GM21360 (cell line): Measurements from ENCODE around the gene DLST.

ENCODE experiments used
- ATAC-seq: cut with Tn5 transposase; IDR thresholded peaks from one replicate; pipeline ENCODE4 v1.9.1; 2021; ENCODE audit warnings: mild to moderate bottlenecking, moderate library complexity; ENCODE audit not compliant: unreplicated experiment

Gene DLST

DNA sequence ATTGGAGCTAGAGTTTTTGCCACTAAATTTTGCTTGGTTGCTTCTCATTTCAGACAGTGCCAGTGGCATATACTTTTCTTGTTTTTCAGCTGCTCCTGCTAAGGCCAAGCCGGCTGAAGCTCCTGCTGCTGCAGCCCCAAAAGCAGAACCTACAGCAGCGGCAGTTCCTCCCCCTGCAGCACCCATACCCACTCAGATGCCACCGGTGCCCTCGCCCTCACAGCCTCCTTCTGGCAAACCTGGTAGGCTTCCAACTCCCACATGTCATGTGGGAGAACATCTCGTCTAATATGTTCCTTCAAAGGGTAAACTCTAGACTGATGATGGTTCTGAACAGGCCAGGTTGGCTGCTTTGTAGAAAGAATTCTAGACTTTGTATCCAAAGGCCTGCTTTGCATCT lies 11.0 kb downstream of the DLST start:
- ATAC-seq, result no peak

DNA sequence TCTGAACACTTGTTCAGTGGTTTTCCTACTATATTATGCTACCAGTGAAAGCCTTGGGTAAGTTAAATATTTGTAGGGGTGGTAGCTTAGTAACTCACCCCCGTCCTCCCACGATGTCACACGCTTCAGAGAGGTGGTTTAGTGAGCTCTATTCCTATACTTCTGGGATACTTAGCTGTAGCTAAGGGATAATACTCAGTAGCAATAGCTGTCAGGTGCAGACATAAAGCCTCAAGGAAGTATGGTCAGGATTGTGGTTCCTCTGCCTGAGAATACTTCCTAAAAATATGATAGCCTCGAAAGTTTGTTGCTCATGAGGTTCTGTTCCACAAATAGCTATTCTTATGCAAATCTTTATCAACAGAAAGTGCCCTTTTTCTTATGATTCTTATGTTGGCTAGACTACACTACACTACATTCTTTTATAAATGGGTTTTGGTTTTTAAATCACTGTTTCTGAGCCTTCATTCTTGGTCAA lies 11.9 kb downstream of the DLST start:
- ATAC-seq, result peak; percentile 43

DNA sequence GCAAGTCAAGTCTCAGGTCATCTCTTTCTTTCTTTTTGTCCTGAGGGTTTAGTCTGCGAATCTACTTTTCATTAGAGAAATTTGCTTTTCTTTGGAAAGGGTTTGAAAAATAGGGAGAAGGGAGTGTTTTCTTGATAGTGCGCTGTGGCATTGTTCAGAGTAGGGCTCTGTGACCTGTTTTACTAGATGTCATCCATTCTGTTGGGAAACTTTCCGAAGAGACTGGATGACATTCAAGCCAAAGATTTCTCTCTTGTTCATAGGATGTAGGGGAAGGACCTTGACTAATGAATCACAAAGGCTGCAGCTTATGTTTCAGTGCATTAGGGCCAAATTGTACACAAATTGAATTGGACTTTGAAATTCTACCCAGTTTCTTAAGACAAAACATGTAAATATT lies 14.7 kb downstream of the DLST start:
- ATAC-seq, result no peak

DNA sequence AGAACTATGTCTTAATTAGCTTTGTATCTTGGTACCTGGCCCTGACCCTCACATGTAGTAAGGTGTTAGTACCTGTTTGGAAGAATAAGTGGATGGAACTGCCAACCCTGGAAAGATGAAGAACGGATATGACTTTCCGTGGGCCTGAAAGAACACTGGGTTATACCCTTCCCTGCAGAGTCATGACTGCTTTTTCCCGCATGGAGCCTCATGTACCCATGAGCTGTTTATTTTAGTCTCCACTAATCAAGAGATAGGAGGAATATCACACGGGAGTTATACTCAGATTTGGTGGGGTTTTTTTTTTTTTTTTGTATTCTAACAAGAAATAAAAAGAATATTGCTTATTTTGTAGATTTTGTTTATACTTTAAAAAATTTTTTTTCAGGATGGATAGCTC lies 15.9 kb downstream of the DLST start:
- no peak for ATAC-seq

DNA sequence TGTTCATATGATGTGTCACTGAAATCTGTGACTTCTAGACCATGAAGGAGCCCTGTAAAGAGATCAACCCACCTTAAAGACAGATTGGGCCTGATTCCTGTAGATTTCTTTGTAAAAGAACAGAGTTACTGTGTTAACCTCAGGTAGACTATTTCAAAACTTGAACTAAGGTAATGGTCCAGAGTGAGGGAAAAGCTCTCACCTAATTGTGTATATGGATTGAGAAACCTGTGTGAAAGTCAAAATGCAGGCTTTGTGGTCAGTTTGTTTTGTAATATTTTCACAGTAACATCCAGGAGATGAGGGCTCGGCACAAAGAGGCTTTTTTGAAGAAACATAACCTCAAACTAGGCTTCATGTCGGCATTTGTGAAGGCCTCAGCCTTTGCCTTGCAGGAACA lies 16.4 kb downstream of the DLST start:
- ATAC-seq, result no peak

DNA sequence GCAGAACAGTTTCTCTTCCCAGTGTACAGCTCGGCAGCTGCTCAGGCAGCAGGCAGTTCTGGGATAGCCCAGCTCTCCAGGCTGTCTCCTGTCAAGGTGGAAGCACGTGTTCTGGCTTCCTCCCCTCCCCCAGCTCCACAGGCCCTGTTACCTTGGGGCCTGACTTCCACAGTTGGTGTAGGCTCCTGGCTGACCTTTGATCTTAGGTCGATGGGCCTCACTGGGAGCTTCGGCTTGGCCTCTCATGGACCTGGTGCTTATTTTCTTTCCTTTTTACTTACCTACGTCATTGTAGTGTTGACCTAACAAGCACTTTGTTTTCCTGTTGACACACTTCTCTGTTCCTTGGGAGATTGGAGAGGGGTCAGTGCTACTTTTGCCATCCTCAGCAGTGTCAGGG lies 17.0 kb downstream of the DLST start:
- ATAC-seq, result no peak

DNA sequence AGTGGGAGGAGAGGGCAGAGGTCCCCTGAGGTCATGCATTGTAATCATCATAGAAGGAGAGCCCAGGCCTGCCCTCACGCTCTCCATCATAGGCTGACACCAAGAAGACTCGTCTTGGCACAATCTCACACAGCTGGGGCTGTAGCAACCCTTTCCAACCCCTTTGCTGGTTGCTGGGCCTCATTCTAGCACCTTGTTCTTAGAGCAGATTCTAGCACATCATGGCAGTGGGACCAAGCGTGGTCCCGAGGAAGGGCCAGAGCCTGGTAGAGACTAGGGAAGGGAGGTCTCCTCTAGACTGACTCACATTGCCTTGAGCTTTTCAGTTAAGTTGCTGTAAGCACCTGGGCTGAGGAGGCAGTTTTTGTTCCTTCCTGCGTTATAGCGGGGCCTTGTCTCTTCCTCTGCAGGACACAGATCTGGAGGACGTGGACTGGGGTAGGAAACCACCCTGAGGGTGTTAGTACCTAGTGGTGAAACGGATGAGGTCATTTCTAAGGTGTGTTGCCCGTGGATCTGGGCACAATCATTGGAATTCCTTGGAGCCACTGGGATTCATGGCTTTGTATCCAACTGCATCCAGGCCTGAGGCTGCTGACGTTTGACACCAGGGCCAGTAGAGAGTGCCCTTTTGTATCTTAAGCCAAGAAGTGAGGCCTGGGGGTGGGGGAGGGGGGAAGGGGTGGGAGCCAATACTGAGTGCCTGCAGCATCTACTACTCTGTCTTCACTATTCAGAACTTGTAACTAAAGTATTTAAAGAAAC lies 21.4 kb downstream of the DLST start:
- no peak for ATAC-seq

DNA sequence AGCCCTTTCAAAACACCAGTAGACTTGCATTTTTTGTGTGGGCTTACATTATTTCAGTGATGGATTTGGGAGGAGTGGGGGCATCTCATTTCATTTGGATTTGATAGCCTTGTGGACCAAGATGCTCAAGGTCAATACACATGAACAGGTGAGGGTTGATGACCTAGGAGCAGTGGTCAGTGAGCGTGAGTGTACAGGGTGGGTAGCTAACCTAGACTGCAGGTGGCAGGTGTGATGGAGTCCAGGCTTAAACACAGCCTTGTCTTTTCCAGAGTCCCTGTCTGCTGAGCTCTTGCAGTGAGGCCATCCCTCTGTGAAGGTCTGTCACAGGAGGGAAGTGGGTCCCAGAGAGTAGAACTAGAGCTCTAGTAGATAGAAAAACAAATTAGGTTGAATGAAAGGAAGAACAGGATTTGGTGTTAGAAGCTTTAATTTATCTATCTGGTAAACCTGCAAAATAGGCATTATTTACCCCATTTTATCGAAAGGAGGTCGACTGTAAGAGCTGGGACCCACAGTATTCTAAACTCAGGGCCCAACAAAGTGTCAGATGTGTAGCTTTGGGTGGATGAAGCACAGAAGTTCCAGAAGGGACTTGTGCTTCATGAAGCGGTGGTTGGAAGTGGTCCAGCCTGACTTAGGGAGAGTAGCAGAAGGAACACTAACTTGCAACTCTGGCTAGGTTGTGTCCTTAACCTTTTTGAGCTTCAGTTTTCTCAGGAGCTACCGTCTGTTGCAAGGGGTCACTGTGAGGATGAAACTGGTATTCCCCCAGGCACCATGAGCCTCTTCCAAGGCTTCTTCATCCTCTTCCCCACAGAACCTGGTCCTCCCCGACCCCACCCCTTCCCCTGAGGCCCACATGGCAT lies 23.2 kb downstream of the DLST start:
- ATAC-seq, result no peak

DNA sequence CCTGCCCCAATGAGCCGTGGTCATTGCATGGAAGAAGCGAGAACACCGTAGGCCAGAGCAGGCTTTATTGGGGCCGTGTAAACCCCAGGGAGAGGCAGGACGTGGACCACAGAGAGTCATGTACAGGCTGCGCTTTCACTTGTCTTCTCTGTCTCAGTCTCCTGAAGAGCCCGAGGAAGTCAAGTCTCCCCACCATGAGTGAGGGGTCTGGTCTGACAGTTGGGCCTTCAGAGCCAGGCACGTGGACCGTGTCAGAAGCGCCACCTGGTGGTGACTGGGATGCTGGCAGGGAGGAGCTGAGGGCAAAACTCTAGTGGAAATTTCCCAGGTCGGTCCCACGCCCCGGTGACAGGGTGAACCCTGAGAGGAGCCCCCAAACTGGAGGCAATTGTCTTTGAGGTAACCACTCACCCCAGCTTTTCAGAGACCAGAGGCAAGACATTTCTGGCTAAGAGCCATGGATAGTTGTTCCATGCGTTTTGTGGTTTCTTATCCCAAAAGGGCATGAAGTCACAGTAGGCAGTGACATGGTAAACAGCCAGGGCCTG lies 24.0 kb downstream of the DLST start:
- ATAC-seq, result no peak

DNA sequence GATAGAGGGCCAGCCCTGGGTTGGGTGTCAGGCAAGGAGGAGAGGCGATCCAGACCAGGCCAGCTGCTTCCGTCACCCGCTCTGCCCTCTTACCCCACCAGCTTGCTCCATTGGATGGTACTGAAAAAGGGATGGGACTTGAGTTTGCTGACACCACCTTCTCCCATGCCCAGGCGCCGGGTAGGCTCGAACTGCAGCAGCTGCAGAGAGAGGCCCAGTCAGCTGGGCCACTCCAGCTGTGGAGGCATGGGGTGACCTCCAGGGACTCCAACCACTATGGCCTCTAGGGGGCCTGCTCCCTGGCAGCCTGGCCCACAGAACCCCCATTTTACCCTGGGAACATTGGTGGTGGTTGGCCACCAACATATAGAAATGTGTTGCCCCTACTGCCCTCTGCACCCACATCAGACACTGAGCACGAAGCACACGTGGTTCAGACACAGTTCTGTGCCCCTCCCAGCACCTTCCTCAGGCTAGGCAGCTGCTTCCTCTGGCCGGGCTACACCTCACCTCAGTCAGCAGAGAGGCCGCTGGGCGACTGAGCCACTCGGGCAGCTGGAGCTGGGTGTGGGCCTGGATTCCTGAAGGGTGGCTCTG lies 25.3 kb downstream of the DLST start:
- ATAC-seq, result no peak

DNA sequence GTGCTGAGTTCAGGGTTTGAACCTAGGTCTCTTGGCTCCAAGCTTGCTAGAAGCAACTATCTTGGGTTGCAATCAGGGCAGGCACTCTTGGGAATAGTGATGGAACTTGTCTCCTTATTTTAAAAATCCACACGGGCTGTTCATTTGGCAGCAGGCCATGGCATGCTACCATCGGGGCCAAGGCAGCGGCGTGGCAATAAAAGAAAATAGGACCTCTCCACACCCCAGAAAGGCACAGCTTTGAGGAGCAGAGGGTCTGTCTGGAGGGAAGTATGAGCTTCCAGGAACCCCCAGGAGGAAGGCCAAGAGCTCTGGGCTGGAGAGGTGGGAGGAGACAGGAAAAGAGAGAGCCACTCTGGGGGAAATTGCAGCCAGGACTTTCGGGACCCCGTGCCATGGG lies 26.0 kb downstream of the DLST start:
- ATAC-seq, result no peak

DNA sequence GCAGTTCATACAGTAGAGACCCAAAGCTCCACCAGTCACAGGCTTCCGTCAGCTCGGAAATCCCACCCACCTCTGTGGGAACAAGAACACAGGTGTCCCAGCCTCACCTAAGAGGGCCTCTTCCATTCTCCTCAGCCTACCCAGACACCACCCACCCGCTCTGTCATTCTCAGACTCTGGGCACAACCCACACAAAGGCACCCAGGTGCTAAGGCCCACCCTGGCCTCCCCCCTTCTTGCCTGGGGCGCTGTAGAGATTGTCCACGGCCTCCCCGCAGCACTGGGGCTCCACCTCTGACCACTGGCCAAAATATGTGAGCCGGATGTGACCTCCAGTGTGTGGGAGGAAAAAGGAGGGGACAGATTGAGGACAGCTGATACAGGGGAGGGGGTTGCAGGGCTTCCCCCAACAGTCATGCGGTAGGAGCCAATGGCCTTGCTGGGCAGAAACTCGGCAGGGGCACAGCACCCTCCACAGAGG lies 27.2 kb downstream of the DLST start:
- no peak for ATAC-seq

DNA sequence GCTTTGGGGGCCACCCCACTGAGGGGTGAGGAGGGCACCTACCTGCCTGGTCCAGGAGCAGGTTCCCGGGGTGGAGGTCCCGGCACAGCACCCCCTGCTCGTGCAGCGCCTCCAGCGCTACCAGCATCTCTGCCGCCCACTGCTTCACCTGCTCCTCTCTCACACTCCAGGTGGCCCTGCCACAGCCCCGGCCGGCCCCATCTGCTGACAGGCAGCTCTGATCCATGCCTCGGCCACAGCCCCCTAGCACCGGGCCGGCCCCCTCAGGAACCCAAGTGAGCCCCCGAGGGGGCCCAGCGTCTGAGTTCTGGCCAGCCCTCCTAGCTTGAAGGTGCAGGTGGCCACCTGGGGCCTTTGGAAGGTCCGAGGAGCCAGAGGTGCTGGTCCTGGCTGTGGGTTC lies 27.8 kb downstream of the DLST start:
- no peak for ATAC-seq

DNA sequence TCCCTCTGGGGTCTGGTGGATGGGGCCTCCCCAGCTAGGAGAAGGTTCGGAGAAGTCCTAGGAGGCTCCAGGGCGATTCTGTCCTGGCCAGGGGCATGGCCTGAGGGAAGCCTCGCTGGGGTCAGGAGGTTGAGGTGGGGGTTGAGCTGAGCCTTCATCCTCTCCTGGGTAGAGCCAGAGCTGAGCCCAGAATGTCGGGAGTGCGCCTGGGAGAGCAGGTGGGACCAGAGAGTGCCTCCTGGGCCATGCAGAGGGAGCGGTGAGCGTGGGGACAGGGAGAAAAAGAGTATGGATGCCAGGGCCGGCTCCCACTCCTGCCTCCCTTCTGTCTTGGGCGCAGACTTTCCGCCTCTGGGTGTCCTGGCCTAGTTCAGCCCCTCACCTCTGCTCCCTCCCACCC lies 28.2 kb downstream of the DLST start:
- no peak for ATAC-seq

DNA sequence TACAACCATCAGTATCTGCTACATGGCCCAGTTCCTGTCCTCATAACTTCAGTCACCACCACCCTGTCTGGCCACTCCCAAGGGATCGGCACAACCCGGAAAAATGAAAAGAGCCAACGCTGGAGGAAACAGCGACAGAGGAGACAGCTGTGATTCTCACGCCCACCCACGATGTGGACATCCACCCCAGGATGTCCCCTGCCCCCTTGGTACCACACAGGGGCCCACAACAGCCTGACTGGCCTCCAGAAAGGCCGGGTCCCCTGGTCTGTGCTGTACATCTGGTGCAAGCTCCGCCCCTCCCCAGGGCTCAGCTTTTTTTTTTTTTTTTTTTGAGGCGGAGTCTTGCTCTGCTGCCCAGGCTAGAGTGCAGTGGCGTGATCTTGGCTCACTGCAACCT lies 28.8 kb downstream of the DLST start:
- ATAC-seq, result no peak

DNA sequence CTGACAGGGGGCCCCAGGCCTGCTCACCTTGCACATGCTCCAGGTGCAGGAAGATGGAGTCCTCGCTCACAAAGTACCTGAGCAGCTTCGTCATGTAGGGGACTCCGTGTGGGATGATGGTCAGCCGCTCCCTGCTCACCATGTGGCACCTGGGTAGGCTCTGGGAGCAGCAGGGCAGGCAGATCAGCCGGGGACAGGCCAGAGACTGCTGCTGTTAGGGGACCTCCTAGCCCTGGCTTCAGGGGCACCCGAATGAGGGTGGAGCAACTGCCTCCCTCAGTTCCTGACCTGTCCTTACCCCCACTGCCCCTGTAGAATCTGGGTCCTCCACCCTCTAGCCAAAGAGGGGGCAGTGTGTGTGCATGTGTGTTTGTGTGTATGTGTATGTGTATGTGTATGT lies 29.5 kb downstream of the DLST start:
- ATAC-seq, result no peak

DNA sequence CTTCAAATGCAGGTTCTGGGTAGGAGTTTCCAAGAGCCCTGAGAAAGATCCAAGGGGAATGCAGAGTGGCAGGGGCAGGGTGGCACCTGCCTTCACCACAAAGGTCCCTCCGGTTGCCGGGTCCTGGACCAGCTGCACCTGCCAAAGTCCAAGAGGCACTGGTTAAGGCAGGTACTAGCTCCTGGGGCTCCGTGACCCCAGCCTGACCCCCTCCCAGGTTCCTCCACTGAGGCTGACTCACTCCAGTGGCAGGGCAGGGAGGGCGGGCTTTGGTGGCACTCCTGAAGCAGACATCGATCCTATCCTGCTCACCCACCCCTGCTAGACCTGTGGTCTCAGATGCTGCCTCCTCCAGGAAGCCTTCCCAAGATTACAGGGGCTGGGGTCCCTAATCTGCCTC lies 30.0 kb downstream of the DLST start:
- no peak for ATAC-seq

DNA sequence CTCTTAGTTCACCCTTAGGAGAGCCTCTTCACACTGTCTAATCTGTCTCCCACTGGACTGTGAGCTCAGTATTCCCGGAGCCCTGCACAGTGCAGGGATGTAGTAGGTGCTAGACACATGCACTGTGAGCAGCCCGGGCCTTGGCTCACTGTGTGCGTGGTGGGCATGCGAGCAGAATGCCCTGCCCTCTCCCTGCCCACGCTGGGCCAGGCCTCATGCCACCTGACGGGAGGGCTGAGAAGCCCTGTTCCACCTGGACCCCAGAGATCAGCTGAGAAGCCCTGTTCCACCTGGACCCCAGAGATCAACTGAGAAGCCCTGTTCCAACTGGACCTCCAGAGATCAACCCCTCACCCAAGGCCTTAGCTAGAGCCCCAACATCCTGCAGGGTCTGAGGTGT lies 30.4 kb downstream of the DLST start:
- ATAC-seq, result no peak

DNA sequence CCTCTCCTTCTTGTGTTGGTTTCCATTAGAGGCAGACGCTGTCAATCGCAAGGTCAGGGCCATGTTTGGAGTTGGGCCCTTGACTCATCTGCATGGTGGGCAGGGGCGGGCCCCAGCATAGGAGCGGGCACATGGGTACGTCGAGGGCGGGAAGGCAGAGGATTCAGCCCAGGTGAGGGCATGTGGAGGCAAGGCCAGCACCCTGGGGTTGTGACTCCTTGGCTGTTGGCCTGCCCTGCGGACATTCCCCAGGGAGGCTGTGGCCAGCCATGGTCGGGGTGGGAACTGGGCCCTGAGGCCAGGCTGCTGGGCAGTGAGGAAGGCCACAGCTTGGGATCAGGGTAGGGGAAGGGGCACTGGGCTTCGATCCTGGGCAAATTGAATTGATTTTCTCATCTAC lies 31.1 kb downstream of the DLST start:
- no peak for ATAC-seq

DNA sequence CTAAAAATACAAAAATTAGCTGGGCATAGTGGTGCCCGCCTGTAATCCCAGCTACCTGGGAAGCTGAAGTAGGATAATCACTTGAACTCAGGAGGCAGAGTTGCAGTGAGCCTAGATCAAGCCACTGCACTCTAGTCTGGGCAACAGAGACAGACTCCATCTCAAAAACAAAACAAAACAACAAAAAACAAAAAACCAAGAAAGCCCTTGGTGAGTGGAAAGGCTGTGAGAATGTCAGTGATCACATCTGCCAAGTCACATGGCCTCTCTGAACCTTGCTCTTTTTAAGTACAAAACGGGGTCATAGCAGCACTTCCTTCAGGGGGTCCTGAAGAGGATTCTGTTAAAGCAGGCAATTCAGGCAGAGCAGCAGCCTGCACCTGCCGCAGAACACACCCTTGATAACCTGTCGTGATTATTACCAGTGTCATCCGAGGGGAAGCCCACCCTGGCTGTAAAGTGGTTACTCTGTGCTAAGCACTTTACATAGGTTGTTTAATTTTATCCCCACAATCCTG lies 31.7 kb downstream of the DLST start:
- no peak for ATAC-seq

DNA sequence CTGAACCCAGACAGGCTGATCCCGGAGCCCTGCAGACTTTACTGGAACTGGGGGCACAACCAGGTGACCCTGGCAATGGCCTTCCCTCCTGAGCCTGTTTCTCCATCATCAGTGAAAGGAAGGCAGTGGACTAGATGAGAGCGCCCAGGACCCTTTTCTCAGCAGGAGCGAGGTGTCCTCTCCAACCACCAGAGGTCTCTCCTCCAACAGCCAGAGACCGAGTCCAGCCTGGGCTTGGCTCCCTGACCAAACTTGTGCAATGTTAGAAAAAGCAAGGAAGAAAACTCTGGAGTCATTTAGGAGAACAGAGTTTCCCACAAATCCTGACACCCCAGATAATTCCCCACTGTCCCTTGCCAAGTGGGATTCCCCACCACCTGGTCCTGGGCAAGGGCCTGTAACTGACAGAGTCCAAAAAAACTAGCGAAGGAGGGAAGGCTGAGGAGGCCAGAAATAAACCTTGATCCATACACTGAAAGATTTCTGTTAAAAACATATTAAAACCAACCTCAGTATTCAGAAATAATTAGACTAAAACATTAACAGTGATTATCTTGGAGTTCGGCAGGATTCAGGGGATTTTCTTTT lies 32.4 kb downstream of the DLST start:
- no peak for ATAC-seq
